HG03135 (cell line): ENCODE measurements around the gene FPGS.

Experiments used
- ATAC-seq: cut with Tn5 transposase; IDR thresholded peaks from one replicate; pipeline ENCODE4 v1.9.1; 2021; ENCODE audit warnings: mild to moderate bottlenecking, moderate library complexity; ENCODE audit not compliant: unreplicated experiment

Gene FPGS

DNA sequence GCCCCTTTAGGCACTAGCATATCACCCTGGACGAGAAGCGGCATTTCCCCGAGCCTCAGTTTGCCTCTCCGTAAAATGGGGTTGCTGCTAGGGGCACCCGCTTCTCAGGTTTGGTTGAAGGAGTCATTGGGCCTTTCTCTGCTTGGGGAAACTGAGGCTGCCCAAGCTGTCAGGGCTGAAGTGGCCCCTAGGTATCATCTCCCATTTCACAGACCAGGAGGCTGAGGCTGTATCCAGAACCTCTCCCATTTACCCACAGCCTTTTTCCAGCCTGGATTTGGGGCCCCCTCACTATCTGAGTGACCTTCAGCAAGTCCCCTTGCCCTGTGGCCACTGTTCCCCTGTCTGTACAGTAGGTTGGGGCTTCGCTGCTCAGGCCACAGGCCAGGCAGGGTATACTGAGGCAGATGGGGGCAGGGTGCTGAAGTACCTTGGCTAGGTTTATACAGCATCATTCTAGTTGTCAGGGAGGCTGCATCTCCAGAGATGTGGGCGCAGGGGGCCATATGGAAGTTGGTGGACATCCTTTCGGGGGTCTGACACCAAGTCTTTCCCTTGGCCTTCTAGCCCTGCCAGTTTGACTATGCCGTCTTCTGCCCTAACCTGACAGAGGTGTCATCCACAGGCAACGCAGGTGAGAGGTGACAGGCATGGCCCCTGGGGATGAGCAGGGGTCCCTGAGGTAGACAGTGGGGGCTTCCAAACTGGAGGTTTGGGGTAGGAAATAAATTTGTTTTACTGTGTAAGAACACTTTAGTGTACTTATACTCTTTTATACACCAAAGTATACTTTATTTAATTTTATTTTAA lies 7.9 kb downstream of the FPGS start:
- ATAC-seq = no peak

DNA sequence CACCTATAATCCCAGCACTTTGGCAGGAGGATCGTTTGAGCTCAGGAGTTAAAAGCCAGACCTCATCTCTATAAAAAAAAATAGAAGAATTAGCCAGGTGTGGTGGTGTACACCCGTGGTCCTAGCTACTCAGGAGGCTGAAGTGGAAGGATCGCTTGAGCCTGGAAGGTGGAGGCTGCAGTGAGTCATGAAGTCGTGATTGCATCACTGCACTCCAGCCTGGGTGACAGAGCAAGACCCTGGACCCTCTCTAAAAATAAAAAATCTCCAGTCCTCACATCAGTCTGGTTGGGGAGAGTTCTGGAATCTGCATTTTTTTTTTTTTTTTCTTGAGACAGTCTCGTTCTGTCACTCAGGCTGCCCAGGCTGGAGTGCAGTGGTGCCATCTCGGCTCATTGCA lies 9.3 kb downstream of the FPGS start:
- ATAC-seq = no peak

DNA sequence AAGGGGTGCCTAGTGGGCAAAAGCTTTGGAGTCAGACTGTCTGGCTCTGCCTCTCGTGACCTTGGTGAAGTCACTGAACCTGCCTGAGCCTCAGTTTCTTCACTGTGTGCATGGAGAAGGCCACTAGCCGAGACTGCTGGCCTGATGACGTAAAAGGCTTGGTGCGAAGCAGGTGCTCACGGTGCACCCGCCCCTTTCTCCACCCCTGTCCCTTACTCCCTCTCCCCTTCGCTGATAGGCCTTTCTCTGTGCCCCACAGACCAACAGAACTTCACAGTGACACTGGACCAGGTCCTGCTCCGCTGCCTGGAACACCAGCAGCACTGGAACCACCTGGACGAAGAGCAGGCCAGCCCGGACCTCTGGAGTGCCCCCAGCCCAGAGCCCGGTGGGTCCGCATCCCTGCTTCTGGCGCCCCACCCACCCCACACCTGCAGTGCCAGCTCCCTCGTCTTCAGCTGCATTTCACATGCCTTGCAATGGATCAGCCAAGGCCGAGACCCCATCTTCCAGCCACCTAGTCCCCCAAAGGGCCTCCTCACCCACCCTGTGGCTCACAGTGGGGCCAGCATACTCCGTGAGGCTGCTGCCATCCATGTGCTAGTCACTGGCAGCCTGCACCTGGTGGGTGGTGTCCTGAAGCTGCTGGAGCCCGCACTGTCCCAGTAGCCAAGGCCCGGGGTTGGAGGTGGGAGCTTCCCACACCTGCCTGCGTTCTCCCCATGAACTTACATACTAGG lies 10.4 kb downstream of the FPGS start:
- ATAC-seq = no peak

DNA sequence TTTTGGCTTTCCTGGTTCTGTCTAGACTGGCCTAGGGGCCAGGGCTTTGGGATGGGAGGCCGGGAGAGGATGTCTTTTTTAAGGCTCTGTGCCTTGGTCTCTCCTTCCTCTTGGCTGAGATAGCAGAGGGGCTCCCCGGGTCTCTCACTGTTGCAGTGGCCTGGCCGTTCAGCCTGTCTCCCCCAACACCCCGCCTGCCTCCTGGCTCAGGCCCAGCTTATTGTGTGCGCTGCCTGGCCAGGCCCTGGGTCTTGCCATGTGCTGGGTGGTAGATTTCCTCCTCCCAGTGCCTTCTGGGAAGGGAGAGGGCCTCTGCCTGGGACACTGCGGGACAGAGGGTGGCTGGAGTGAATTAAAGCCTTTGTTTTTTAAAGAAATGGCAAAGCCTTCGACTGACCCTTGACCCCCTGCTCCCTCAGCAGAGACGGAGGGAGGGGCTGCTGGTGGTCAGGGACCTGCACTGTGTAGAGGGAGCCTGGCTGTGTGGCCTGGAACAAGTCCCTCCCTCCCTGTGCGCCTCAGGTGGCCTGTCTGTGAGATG lies 11.1 kb downstream of the FPGS start:
- no peak for ATAC-seq

DNA sequence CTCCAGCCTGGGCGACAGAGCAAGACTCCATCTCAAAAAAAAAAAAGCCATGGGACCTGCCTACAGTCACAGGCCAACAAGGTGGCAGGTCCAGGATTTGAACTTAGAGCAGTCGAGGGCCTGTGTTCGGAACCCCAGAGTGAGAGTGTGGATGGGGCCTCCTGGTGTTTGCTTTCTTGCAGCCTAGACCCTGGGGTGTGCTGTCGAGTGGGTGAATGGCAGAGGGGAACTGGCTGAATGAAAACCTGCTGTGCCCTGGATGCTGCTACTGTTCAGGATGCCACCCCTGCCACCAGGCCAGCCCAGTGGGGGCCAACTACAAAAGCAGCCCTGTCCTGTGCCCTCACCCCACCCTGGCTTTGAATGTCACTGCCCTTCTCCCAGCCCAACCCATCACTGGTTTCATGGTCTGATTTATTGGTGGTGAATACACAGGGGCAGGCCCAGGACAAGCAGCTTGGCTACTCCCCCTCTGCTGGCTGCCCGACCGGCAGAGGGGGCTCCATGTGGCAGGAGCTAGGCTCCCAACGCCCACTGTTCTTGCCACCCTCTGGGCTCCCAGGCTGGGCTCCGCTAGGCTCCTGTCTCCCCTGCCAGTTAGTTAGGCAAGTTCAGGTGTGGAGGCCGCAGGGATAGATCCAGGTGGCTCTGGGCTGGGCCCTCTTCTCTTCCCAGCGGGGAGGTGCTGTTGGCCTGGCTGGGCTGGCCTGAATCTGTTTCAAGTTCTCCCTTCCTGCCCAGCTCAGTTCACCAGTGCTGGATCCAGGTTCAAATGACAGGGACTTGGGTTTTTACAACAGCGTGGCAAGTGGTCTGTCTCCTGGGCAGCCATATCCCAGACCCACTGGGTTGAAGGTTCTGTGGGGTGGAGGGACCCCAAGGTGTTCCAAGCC lies 12.2 kb downstream of the FPGS start:
- ATAC-seq = no peak

DNA sequence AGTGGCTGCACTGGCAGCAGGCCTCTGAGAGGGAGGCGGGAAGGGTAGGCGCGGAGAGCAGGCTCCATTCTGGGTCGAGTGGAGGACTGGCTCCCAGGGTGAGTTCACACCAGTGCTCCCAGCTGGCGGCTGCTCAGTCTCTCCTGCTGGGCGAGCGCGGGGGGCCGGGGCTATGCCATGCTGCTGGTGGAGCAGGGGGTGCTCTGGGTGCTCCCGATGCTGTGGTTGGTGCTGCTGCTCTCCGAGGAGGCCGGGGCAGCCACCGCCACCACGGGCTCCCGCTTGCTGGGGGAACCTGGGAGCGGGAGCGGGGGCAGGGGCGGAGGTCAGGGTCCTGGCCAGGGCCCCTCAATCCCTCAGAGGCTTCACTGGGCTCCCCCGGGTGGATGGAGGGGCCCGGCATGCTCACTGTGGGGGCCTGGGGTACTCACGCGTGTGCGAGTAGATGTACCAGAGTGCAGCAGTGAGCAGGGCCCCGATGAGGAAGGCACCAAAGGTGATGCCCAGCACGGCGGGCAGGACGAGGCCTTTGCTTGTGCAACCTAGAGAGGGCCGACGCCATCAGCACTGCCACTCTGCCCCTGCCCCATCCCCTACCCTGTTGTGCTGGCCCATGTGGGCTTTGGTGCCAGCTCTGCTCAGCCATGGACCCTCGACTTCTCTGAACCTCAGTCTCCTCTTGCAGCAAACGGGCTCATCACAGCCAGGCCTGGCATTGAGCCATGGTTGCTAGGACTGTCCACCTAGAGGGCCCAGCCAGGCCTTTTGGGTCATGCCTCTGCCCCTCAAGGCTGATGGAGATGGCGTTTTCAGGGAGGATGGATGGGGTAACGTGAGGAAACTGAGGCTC lies 13.1 kb downstream of the FPGS start:
- no peak for ATAC-seq

DNA sequence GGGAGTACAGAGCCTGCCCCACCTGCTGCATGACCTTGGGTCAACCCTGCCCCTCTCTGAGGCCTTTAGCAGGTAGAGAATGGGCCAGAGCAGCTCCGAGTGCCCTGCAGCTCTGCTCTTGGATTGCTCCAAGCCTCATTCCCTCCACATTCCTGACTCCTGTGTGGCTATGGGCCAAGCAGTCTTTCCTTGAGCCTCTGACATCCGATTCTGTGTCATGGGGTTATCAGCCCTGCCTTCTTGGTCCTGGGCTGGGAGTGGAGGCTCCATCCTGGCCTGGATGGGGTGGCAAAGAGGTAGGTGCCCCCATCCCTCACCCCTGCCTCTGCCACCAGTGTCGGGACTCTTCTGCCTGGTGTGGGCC lies 13.7 kb downstream of the FPGS start:
- ATAC-seq = no peak

DNA sequence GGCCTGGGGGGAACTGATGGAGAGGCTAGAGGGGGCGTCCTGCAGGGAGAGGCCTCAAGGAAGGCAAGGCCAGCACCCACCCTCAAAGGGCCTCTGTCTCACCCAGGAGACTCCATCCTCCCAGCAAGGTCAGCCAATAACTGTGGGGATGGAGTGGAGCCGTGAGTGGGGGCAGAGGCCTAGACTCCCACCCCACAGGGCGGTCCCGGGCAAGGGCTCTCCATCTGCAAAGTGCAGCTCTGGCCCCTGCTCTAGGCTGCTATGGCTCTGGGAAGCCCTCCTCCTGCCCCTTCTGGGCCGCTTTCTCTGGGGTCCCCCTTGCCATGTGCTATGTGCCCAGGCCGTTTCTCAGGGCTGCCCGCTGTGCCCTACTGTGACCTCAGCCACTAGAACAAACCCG lies 14.0 kb downstream of the FPGS start:
- no peak for ATAC-seq

DNA sequence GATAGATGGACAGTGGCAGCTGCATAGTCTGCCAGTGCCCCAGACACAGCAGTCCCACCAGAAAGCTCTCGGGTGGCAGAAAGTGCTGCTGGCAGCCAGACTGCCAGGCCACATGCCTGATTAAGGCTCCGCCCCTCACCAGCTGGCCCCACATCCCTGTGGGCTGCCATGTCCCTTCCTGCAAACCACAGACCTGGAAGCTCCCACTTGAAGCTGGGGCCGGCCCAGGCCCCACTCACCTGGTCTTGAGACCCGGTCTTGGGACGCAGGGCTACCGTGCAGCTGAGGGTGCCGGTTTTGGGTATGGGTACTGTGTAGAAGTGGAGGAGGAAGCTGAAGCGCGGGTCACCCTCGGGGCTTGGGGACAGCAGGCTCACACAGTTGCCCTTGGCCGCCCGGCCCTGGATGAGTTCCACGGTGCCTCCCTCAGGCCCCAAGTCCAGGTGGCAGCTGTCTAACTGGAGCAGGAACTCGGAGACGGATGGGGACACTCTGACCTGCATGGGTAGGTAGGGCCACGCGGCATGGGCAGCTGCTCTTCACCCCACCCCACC lies 15.3 kb downstream of the FPGS start:
- no peak for ATAC-seq

DNA sequence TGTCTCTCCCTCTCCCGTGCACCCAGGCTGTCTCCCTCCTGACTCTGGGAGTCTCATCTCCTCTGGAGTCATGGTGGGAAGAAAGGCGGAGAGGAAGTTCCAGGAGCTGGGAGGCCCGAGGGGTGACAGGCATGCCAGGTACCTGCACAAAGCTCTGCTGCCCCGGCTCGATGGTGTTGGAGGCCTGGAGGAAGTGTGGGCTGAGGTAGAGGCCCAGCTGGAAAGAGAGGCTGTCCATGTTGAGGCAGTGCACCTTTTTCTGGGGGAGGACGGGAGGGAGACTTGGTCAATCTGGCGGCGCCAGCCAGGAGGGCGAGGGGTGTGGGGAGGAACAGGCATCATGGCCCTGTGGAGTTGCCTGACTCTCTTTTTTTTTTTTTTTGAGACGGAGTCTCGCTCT lies 15.9 kb downstream of the FPGS start:
- no peak for ATAC-seq

DNA sequence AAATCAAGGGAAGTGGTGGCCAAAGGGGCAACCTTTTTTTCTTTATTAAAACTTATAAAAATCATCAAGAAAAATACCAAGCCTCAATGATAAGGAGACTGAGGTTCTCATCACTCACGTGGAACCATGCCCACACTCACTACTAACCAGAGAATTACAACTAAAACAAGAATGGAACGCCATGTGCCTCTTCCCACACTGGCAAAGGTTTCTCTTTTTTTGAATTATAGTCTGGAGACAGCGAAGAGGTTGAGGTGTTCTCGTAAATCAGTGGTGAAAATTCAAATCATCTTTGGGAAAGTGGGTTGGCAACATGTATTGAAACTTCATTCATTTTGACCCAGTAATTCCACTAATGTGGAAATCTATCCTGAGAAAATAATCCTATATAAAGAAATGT lies 19.4 kb downstream of the FPGS start:
- no peak for ATAC-seq

DNA sequence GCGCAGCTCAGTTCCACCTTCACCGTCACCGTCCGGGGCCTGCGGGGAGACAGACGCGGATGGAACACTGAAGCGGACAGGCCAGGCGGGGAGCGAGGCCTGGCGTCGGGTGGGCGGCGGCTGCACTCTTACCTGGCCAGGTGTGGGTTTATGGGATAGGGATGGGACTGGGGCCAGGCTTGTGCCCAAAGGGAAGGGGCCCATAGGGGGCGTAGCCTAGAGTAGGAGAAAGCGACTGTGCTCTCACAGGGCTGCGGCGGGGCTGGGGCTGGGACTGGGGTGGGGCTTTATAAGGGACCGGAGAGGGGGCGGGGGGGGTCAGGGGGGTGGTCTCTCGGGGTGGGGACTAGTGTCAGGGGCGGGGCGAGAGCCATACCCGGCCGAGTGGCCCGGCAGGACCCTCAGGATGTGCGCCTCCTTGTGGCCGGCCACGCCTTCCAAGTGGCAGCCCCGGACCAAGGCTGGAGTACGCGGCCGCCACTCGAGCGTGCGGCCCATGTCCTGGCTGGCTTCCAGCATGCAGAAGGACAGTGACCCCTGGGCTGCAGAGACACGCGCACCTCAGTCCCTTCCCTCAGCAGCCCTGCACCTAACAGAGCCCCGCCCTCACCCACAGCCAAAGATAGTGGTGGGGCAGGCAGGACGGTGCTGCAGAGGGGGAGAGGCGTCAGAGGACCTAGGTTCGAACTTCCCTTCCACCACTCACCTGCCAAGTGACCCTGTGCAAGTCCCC lies 22.8 kb downstream of the FPGS start:
- ATAC-seq = no peak

DNA sequence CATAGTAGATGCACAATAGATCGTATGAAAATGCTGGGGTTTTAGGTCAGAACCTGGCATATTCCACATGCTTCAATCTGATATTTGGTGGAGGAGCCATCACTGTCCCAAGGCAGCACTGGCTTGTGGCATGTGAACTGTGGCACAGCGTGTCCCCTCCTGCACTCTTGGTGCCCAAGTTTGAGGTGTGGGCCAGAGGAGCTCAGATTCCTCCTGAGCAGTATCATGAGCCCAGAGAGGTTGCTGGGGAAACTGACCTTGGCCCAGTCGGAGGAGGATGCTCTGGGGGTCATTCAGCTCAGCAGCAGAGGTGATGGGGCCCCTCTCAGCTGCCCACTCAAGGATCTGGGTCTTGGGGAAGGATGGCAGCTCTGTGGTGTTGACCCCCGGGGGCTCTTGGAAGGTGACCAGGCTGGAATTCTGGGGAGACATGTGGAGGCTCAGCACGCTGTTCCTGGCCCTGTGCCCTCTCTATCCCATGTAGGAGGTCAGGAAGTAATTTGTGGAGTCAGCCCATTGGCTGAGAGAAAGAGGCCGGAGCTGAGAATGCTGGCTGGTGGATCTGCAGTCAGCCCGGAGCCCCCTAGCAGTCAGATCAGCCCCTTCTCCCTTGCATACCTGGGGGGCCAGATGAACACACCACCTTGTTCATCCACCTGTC lies 23.7 kb downstream of the FPGS start:
- no peak for ATAC-seq

DNA sequence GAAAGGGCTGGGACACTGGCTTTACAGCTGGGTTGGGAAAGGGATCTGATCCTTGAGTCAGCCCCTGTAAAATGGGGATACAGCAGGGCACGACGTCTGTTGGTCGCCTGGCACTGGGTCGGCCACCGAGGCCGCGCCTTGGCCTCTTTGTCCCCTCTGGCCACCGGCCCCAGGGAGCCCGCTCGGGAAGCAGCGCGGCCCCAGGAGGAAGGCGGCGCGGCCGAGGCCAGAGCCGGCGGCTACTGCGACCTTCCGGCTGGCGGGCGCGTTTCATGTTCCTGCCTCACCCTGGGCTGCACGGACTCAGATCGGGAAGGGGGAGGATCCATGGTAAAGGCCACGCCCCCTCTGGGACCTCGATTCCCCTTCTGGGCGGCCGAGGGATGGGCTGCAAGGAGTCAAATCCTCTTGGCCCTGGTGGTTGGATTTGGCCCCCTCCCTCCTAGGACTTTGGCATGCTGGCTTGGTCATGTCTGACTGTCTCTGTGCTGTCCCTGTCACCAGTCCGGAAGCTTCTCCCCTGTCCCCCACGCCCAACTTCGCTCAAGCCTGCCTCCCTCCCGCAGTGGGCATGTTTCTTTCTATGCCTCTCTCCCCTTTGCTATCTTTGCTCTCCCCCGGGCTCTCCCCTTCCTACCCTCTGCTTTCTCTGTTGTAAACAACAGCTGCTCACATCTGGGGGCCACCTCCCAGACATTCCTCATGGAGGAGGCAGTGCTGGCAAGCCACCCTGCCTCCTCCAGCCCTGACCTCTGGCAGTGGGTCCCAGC lies 25.8 kb downstream of the FPGS start:
- no peak for ATAC-seq

DNA sequence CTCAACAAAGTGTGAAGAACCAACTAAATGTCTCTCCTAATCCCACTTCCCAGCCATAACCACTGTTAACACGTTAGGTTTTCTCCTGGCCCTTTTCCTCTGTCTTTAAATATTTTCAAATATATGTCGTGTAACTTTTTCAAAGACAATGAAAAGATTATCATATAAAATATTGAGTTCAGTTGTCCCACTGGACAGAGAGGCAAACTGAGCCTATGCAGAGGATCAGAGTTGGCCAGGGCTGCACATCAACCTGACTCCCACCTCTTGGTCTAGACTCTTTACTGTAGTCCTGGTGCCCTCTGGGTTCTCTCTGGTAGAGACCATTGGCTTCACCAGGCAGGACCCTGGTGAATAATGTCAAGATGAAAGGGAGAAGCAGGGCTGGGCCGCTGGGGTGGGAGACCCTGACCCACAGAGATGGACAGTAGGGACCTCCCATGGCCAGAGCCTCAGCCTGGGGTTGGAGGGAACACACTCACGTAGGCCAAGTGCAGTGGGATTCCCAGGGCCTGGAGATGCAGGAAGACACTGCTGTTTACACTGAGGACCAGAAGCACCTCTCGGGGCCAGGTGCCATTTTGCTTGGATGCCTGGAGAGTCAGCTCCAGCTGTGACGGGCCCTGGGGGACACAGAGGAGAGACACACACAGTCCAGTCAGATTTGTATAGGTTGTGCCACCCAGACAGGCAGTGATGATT lies 26.7 kb downstream of the FPGS start:
- ATAC-seq = no peak

DNA sequence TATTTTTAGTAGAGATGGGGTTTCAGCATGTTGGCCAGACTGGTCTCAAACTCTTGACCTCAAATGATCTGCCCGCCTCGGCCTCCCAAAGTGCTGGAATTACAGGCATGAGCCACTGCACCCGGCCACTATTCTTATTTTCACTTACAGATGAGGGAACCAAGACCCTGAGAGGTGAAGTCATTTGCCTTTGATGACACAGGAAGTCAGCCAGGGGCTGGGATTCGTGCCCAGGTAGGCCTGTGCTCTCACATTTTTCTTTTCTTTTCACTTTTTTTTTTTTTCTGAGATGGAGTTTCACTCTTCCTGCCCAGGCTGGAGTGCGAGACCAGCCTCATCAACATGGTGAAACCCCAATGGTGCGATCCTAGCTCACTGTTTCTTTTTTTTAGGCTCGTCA lies 29.6 kb downstream of the FPGS start:
- no peak for ATAC-seq

DNA sequence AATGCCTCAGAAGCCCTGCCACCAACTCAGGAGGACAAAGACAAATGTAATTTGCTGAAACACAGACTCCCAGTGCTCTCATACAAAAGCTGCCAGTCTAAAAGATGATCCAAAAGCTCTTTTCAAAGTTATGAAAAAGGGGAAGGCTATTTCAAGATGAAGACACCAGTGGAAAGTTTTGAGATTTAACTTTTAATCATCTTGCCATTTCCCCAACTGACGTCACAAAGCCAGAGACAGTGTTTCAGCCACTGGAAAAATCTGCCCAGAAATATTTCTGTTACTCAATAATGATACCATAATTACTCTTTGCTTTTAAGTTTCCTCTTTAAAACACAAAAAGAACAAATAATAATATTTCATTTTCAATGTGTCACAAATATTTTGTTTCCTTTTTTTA lies 30.9 kb downstream of the FPGS start:
- ATAC-seq = no peak
